CD4-positive, alpha-beta T cell treated with Interleukin-17A for 4 hours (primary cell): ENCODE data around the gene FMN1.

Experiments used
- DNase-seq: peaks from one replicate; pipeline ENCODE4 v3.0.0-alpha.2; 2020; ENCODE audit warnings: mixed read lengths

FMN1 gene

DNA sequence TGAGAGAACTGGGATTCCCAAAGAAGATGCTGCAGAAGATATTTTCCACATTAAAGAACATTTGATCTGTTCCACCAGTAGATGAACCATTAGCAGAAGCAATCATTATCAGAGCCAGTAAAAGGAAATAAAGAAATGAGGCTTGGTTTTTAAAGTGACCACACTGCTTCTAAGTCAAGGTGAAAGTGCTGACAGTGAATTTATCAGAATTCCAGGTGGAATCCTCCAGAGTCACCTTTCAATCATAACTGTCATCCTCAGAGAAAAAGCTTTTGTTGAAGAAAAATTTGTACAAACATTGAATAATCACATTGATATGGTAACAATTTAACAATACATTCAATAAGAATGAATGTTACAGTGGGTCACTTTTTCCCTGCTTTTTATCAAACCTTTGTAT lies 376.9 kb downstream of the FMN1 start:
- no peak for DNase-seq

DNA sequence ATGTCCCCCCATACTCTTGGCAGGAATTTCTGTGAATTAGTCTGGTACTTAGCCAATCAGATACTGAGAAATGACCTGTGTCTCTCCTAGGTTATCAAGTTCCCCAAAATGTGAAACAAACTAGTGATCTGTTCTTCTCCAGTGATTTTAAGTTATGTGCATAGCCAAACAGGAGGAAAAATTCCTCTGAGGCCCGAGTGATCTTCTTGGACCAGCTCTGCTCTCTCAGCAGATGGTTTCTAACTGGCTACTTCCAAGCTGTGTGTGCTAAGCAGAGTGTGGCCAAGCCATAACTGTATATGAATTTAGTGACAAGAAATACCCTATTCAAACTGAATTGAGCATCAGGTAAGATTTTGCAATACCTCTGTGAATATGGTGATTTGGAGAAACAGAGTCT lies 387.2 kb downstream of the FMN1 start:
- no peak for DNase-seq

DNA sequence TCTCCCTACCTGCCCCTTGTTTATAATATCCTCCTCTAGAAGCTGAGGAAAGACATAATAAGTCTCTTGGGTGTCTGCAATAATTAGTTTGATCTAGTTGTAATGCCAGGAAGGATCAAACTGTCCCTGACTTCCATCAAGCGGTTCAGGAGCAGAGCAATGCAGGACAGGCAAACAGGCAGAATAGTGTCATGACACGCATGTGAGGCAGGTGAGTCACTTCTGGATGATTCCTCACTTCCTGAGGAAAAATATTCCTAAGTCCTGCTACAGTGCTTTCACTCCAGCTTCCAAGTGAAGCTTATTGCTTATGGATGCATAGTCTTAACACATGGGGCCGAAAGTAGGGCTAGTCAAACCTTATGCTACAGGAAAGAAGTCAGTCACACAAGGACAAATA lies 390.9 kb downstream of the FMN1 start:
- DNase-seq = no peak

DNA sequence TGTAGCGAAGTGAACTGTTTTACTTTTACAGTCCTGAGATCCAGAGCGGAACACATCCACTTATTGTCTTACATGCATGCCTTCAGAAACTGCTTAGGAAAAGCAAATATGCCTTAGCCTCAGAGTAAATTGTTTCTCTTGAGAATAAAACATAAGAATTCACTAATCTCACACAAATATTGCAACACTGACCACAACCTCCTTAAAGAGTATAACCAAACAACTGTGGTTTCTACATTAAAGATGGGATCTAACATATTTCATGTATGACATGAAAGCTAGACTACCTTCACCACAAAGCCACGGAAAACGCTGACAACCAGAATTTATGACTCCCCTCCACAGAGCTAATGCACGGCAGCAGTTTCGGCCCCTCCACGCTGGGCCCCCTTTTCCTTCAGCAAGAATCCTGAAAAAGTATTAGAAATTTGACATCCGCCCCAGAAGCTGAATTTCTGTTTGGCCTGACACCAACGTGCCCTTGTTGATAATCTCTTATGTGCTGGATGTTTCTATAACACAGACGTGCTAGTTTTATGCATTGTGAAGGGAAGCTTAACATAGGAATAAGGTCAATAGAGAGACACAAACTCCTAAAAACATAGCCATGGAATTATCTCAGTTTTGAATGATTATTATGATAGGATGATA lies 392.1 kb downstream of the FMN1 start:
- DNase-seq = no peak

- no peak for DNase-seq
Measured at GRCh38 chr15:32799936-32800535, 394.5 kb downstream of the FMN1 start.

GRCh38 chr15:32796856-32797255 lies 397.7 kb downstream of the FMN1 start:
- DNase-seq = no peak

DNA sequence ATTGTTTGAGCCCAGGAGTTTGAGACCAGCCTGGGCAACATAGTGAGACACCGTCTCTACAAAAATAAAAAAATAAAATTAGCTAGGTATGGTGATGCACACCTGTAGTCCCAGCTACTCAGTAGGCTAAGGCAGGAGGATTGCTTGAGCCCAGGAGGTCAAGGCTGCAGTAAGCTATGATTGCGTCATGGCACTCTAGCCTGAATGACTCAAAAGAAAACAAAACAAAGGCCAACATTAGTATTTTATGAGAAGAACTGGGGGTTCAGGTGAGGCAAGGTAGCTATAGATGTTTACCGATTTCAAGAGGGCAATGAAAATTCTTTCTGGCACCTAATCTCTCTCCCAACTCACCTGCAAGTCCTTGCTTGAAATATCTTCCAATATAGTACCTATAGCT lies 399.5 kb downstream of the FMN1 start:
- DNase-seq = no peak

GRCh38 chr15:32792436-32792835 lies 402.1 kb downstream of the FMN1 start:
- DNase-seq = no peak

GRCh38 chr15:32790352-32790999 lies 404.0 kb downstream of the FMN1 start:
- DNase-seq = no peak

GRCh38 chr15:32787949-32788348 lies 406.6 kb downstream of the FMN1 start:
- DNase-seq = no peak

GRCh38 chr15:32786906-32787305 lies 407.6 kb downstream of the FMN1 start:
- no peak for DNase-seq

- DNase-seq = no peak
Measured at GRCh38 chr15:32784581-32784980, 409.9 kb downstream of the FMN1 start.

GRCh38 chr15:32781781-32782180 lies 412.7 kb downstream of the FMN1 start:
- DNase-seq = no peak

- no peak for DNase-seq
Measured at GRCh38 chr15:32778391-32779176, 415.9 kb downstream of the FMN1 start.

GRCh38 chr15:32775103-32775502 lies 419.4 kb downstream of the FMN1 start:
- DNase-seq = no peak

DNA sequence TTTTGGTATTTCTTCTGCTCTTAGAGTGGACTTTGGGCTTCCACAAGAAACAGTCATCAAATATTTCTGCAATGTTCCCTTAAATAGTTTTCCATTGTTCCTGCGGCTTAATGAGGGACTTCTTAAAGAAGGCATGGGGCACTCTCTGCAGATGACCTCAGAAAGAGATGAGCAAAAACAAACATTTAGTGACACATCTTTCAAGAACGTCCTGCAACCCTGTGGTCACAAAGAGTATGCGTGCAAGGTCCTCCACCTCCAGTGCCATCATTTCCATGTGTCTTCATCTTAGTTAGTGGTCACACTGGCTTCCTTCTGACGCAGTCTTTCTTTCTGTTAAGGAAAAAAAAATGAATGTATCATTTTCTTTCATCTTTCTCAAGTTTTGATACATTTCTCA lies 420.5 kb downstream of the FMN1 start:
- no peak for DNase-seq

DNA sequence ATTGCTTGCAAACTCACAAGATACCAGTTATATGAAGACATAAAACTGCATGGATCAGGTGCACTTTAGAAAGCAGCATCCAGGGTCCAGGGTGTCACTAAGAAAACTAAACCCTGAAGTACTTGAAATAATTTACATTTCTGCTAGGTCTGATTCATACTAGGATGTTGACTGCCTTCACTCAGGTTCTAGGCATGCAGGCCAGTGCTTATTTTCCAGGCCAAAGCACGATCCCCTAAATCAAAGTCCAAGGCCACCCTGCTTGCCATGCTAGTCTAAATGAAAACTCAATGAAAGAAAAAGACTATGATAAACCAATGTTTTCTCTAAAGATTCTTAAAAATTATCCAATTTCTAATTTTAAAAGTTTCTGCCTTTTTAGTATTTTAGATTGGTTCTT lies 427.3 kb downstream of the FMN1 start:
- no peak for DNase-seq

GRCh38 chr15:32766101-32766500 lies 428.4 kb downstream of the FMN1 start:
- no peak for DNase-seq

- no peak for DNase-seq
Measured at GRCh38 chr15:32765236-32765635, 429.3 kb downstream of the FMN1 start.

- DNase-seq = no peak
Measured at GRCh38 chr15:32763295-32763694, 431.2 kb downstream of the FMN1 start.

DNA sequence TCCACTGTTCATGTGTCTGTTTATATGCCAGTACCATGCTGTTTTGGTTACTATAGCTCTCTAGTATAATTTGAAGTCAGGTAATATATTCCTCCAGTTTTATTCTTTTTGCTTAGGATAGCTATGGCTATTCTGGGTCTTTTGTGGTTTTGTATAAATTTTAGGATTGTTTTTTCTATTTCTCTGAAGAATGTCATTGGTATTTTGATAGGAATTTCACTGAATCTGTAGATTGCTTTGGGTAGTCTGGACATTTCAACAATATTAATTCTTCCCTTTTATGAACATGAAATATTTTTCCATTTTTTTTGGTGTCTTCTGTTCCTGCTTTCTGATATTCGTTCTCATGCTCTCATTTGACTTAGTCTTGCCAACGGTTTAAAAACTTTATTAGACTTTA lies 437.1 kb downstream of the FMN1 start:
- DNase-seq = no peak

DNA sequence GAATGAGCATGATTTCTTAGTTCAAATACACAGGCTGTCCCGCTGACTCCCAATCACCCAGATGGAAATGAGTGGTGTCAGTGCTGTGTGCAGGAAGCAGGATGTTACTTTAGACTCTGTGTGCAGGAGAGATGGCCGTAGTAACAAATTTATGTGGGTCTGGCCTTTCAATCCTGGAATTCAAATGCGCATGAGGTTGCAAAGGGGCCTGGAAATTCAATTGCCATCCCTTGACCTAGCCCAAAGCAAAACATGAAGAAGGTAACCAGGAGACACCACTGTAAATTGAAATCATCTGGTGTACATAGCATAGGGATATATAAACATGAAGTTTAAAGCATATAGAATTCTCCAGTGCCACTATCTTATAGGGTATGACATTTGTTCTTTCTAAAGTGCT lies 443.5 kb downstream of the FMN1 start:
- DNase-seq = no peak

DNA sequence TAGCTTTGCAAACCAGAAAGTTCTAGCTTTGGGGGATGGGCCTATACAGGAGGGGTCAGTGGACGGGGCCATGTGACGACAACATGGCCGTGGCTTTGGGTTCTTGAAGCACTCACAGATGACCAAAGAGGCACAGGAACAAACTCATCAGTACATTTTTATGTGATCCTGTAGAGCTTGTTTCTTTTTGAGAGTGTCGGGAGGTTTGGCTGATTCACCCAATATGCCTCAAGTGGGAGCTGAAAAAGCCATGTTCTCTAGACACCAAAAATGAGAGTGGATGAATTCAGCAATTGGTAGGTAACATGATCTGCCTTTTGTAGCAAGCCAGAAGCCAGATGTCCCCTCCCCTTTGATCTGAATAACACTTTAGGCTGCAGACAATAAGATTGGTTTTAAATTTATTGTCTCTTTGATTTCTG lies 446.6 kb downstream of the FMN1 start:
- DNase-seq = no peak
